ENCODE data around the gene MBLAC1.

Gene MBLAC1

DNA sequence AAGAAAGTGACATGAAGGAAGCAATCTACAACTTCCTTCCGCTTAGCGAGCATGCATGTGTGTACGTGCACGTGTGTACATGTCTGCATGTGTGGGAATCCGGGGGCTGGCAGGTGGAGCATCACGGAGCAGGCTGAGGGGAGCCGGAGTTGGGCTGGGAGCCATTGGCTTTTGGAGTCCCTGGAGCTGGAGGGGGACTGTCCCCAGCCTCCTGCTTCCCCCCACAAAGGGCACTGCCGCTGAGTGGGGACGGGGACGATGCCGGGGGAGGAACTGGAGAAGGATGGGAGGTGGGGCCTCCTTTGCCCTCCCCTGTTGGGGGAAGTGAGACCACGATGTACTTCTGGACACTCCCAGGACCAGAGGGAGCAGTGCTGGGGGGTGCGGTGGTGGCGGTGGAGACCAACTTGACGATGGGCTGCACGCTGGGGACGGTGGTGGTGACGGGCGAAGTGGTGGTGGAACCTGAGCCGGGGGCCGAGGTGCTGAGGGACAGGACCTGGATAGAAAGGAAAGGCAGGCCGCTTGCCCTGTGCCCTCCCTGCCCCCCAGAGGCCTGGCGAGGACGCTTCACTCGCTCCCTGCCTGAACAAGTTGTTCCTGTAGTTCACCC lies 19.5 kb upstream of the MBLAC1 start:
- no peak for TF ChIP-seq ZNF384 (IDR thresholded peaks at IDR 0.05)
- TF ChIP-seq ELF4 (IDR thresholded peaks at IDR 0.05): no peak
- TF ChIP-seq FOXA1 (IDR thresholded peaks at IDR 0.05): no peak
- TF ChIP-seq SP1 (IDR thresholded peaks at IDR 0.05): no peak
- TF ChIP-seq HDGF (IDR thresholded peaks at IDR 0.05; ENCODE audit: borderline replicate concordance): no peak
- TF ChIP-seq BHLHE40 (IDR thresholded peaks at IDR 0.05; ENCODE audit: borderline replicate concordance): no peak
- TF ChIP-seq TARDBP (IDR thresholded peaks at IDR 0.05): no peak
- no peak for TF ChIP-seq FOXK2 (IDR thresholded peaks at IDR 0.05)
- no peak for TF ChIP-seq CTBP1 (IDR thresholded peaks at IDR 0.05; ENCODE audit: borderline replicate concordance)
- TF ChIP-seq, protein P1, sequence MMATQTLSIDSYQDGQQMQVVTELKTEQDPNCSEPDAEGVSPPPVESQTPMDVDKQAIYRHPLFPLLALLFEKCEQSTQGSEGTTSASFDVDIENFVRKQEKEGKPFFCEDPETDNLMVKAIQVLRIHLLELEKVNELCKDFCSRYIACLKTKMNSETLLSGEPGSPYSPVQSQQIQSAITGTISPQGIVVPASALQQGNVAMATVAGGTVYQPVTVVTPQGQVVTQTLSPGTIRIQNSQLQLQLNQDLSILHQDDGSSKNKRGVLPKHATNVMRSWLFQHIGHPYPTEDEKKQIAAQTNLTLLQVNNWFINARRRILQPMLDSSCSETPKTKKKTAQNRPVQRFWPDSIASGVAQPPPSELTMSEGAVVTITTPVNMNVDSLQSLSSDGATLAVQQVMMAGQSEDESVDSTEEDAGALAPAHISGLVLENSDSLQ (IDR thresholded peaks at IDR 0.05): no peak
- ChIA-PET POLR2A (interaction anchor here (1.0 kb wide), 1 partner anchor 18 kb away, joined by 4 read pairs; no protein-coding TSS in a partner anchor), CTCF (no interaction called here)
- DNase-seq (ENCODE audit: extremely low spot score): no peak

DNA sequence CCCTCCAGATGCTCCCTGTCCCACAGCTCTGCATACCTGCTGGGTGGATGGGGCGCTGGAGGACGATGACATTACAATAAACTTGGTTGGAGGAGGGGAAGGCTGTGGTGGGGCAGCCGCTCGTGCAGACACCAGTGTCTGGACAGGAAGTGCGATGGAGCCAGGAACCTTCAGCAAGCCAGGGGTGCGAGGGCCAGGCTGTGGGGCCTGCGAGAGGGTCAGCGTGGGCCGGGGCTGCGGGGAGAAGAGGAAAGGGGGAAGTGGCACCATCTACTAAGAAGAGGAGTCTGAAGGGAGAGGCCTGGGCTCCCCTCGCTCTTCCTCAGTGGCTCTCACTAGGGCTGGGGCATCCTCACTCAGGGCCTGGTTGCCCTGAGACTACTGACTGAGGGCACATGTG lies 18.9 kb upstream of the MBLAC1 start:
- ChIA-PET CTCF (no interaction called here), POLR2A (interaction anchor here (1.0 kb wide), 1 partner anchor 17 kb away, joined by 4 read pairs; no protein-coding TSS in a partner anchor)
- TF ChIP-seq HDGF (IDR thresholded peaks at IDR 0.05; ENCODE audit: borderline replicate concordance) (no peak), ZNF384 (IDR thresholded peaks at IDR 0.05) (no peak), BHLHE40 (IDR thresholded peaks at IDR 0.05; ENCODE audit: borderline replicate concordance) (no peak), LEF1 (IDR thresholded peaks at IDR 0.05; ENCODE audit: borderline replicate concordance) (no peak), ELF4 (IDR thresholded peaks at IDR 0.05) (no peak), FOXM1 (IDR thresholded peaks at IDR 0.05; ENCODE audit: borderline replicate concordance) (no peak), FOXK2 (IDR thresholded peaks at IDR 0.05) (no peak), CTBP1 (IDR thresholded peaks at IDR 0.05; ENCODE audit: borderline replicate concordance) (no peak), NFRKB (IDR thresholded peaks at IDR 0.05) (no peak)
- TF ChIP-seq, protein P1 (IDR thresholded peaks at IDR 0.05): no peak
- no peak for DNase-seq (ENCODE audit: extremely low spot score)

DNA sequence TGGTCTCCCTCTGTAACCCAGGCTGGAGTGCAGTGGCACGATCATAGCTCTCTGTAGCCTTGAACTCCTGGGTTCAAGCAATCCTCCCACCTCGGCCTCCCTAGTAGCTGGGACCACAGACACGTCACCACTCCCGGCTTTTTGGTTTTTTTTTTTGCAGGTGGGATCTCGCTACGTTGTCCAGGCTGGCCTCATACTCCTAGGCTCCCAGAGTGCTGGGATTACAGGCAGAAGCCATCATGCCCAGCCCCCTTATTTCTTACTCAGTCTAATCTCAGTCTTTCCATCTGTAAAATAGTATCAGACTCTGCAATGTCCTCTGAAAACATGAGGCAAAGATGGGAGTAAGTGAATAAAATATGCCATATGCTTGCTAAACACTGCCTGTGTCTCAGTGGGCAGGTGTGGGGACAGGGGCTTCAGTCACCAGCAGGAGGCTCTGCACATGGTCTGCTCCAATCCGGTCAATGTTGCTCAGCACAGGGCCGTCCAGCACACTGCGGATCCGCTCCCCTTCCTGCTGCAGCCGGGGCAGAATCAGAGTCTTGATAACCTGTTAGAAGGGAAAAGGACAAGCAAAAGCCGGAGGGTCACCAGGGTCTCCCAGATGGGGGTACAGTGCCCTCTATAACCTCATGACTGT lies 17.1 kb upstream of the MBLAC1 start:
- no peak for DNase-seq (ENCODE audit: extremely low spot score)
- ChIA-PET POLR2A (no interaction called here), CTCF (no interaction called here)
- TF ChIP-seq FOXA1 (IDR thresholded peaks at IDR 0.05) (no peak), BHLHE40 (IDR thresholded peaks at IDR 0.05; ENCODE audit: borderline replicate concordance) (no peak), FOXK2 (IDR thresholded peaks at IDR 0.05) (no peak), TARDBP (IDR thresholded peaks at IDR 0.05) (no peak), SP1 (IDR thresholded peaks at IDR 0.05) (no peak), LEF1 (IDR thresholded peaks at IDR 0.05; ENCODE audit: borderline replicate concordance) (no peak), HDGF (IDR thresholded peaks at IDR 0.05; ENCODE audit: borderline replicate concordance) (no peak), ZNF384 (IDR thresholded peaks at IDR 0.05) (no peak), ELF4 (IDR thresholded peaks at IDR 0.05) (no peak), CTBP1 (IDR thresholded peaks at IDR 0.05; ENCODE audit: borderline replicate concordance) (no peak), FOXM1 (IDR thresholded peaks at IDR 0.05; ENCODE audit: borderline replicate concordance) (no peak), ARNT (IDR thresholded peaks at IDR 0.05) (no peak), L3MBTL2 (conservative IDR thresholded peaks at IDR 0.05) (no peak)
- TF ChIP-seq, protein P1 (IDR thresholded peaks at IDR 0.05): no peak

- no peak for DNase-seq (ENCODE audit: extremely low spot score)
- TF ChIP-seq NFRKB (IDR thresholded peaks at IDR 0.05): no peak
- TF ChIP-seq, protein P1 (IDR thresholded peaks at IDR 0.05): no peak
- ChIA-PET POLR2A (interaction anchor here (1.2 to 5.9 kb wide), 3 partner anchors 10 to 18 kb away, joined by 3 to 40 read pairs (median 3); partner anchors contain the start of genes AP4M1, MBLAC1 and MCM7), CTCF (no interaction called here)
These were observed 15.6 kb upstream of the MBLAC1 start for GRCh38 chr7:100111156-100111555.

DNA sequence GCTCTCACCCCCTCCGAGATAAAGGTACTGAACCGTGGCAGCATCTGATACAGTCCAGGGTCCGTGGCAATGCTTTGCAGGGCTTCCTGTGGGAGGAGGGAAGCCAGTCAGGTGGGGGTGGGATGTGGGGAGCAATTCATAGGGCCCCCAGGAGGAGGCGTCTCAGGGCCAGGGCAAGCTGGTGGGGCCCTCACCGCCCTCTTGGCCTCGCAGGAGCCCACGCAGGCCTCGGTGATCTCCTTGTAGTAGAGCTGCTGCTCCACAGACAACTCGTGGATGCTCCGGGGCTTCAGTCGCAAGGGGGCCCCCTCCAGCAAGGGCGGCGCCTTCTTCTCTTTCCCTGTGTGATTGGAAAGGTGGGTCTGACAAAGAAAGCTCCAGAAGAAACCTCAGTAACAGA lies 14.9 kb upstream of the MBLAC1 start:
- DNase-seq (ENCODE audit: extremely low spot score): no peak
- TF ChIP-seq FOXK2 (IDR thresholded peaks at IDR 0.05) (no peak), FOXM1 (IDR thresholded peaks at IDR 0.05; ENCODE audit: borderline replicate concordance) (no peak), L3MBTL2 (conservative IDR thresholded peaks at IDR 0.05) (no peak), LEF1 (IDR thresholded peaks at IDR 0.05; ENCODE audit: borderline replicate concordance) (no peak), SP1 (IDR thresholded peaks at IDR 0.05) (no peak), ARNT (IDR thresholded peaks at IDR 0.05) (no peak), CTBP1 (IDR thresholded peaks at IDR 0.05; ENCODE audit: borderline replicate concordance) (no peak), FOXA1 (IDR thresholded peaks at IDR 0.05) (no peak), SUZ12 (IDR thresholded peaks at IDR 0.05) (no peak), NFRKB (IDR thresholded peaks at IDR 0.05) (no peak), HDGF (IDR thresholded peaks at IDR 0.05; ENCODE audit: borderline replicate concordance) (no peak), TARDBP (IDR thresholded peaks at IDR 0.05) (no peak), BHLHE40 (IDR thresholded peaks at IDR 0.05; ENCODE audit: borderline replicate concordance) (no peak), ELF4 (IDR thresholded peaks at IDR 0.05) (no peak), ZNF384 (IDR thresholded peaks at IDR 0.05) (no peak)
- TF ChIP-seq, protein P1 (IDR thresholded peaks at IDR 0.05): no peak
- CTCF ChIA-PET: no interaction called here
- POLR2A ChIA-PET: interaction anchor here (1.2 to 5.9 kb wide), 3 partner anchors 10 to 19 kb away, joined by 3 to 40 read pairs (median 3); partner anchors contain the start of genes AP4M1, MBLAC1 and MCM7

Measured in HEK293T (cell line).